GM12801 (cell line): ENCODE data around the gene UBE2G2.

Experiments
- CTCF ChIP-seq: IDR thresholded peaks from one replicate; pipeline ENCODE4 v1.5.1; 2011; ENCODE audit warnings: control low read depth; ENCODE audit not compliant: insufficient read length; ENCODE audit errors: extremely low read depth

The UBE2G2 gene

GRCh38 chr21:44780137-44780502 lies 21.5 kb downstream of the UBE2G2 start:
- no peak for TF ChIP-seq CTCF

DNA sequence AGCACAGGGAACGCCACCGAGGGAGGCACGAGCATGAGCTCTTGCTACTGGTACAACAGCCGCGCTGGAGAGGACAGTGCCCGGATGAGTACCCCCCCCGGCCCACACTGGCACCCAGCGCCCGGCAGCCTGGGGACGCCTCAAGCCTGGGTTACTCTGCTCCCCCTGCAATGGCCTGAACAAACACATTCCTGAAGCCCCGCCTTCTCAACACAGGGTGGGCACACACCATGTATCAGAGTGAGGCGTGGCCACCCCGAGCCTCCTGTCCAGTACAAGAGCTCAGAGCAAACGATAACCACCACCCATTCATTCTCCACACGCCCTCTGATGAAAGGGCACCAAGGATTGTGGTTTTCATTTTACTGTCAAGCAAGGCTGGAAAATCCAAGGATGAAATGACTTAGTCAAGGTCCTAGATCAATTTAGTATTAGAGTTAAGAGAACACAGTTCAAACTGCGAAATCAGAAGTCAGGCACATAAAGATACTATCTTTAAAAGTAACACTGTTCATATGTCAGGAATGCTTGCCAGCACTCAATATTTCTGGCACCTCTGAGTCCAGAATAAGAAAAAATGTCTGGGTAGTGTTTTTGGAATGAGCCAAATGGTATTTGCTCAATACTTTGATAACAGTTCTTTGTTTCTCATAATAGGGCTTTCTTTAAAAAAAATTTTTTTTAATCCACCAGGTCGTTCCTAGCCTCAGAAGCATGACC lies 22.0 kb downstream of the UBE2G2 start:
- TF ChIP-seq CTCF = no peak

DNA sequence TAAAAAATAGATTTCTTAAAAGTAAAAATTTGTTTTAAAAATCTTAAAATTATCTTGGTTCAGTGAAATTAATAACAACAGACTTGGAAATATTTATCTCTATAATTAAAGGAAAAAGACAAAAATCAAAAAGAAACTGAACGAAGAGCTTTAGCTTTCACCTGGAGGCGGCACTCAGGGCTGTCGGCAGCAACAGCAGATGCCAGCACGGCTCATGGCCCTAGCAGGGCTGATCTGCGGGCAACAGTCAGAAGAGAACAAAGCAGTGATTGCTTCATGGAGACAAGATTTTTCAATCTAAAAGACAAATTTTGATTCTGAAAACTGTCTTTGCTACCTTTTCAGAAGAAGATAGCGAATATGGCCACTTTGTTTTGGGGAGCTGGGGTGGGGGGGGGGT lies 22.6 kb downstream of the UBE2G2 start:
- TF ChIP-seq CTCF = no peak

GRCh38 chr21:44778499-44778911 lies 23.1 kb downstream of the UBE2G2 start:
- TF ChIP-seq CTCF = no peak

DNA sequence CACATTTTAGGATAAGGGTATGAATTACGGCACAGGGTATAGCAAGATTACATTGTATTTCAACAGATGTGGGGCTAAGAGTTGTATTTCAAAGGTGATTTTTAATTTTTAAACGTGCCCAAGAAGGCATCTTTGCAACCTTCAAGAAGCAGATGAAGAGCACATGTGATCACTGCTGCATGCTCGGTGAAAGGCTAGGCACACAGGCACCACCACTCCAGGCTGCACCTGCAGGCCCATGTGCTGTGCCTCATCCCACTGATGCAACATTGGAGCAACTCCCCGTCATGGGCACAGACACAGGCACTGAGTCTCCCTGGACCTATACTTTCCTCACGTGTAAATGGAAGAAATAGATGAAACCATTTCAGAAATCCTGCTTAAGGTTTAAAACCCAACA lies 23.5 kb downstream of the UBE2G2 start:
- no peak for TF ChIP-seq CTCF

GRCh38 chr21:44774972-44775371 lies 26.6 kb downstream of the UBE2G2 start:
- no peak for TF ChIP-seq CTCF

- TF ChIP-seq CTCF = no peak
Measured at GRCh38 chr21:44773291-44773932, 28.2 kb downstream of the UBE2G2 start.
